ENCODE results near the gene QRICH1. TPM values are rescaled to one million over a fixed set of nuclear protein-coding genes. Genes with fewer than 3 reads are reported as not detected.
A peak's percentile ranks its signal among the peaks of the same experiment; 100 is the strongest.

The QRICH1 gene
- total RNA-seq, 2 donors from 2014 or later = 196 to 206 TPM

GRCh38 chr3:48989796-48990635 lies 103.9 kb downstream of the QRICH1 start, which contains the start of gene P4HTM:
Gene P4HTM (plus strand): TSS chr3:48990241. CDS start chr3:48990257, 16 bp downstream.
- Mint-ChIP-seq H3K4me1 (peaks cover 36% of the 10 kb centered on the region), H3K27me3 (no peaks in the 10 kb centered on the region)
- DNase-seq = peak; percentile 43 to 67 (median 56)

GRCh38 chr3:48989126-48989795 lies 104.6 kb downstream of the QRICH1 start:
- peak overlapping the region; percentile 96 for H3K27ac Mint-ChIP-seq
- H3K36me3 Mint-ChIP-seq (ENCODE audit: low read depth) = peaks cover 2% of the 10 kb centered on the region
- H3K4me3 Mint-ChIP-seq = peak overlapping the region; percentile 91
- no peaks in the 10 kb centered on the region for H3K9me3 ChIP-seq (ENCODE audit: control insufficient read depth, low read length, poor library complexity, severe bottlenecking)
- H3K4me1 Mint-ChIP-seq = peaks cover 35% of the 10 kb centered on the region
- DNase-seq = no peak
- ATAC-seq = no peak
- H3K27me3 Mint-ChIP-seq = no peaks in the 10 kb centered on the region

More at GRCh38 chr3:48989796-48990635, 103.9 kb downstream of the QRICH1 start, which contains the start of gene P4HTM:
- peak within 1 kb of the TSS; percentile 97 for H3K4me3 Mint-ChIP-seq
- H3K9me3 ChIP-seq (ENCODE audit: control insufficient read depth, low read length, poor library complexity, severe bottlenecking) = no peaks in the 10 kb centered on the region
- H3K27ac Mint-ChIP-seq = peak within 1 kb of the TSS; percentile 96
- peaks cover 2% of the 10 kb centered on the region for H3K36me3 Mint-ChIP-seq (ENCODE audit: low read depth)
- peak; percentile 63 for ATAC-seq

GRCh38 chr3:48985831-48986376 lies 108.0 kb downstream of the QRICH1 start:
- peaks cover 2% of the 10 kb centered on the region for H3K36me3 Mint-ChIP-seq (ENCODE audit: low read depth)
- DNase-seq (no peak), ATAC-seq (no peak)
- no peak overlapping the region for H3K4me3 Mint-ChIP-seq
- H3K27me3 Mint-ChIP-seq = no peaks in the 10 kb centered on the region
- H3K9me3 ChIP-seq (ENCODE audit: control insufficient read depth, low read length, poor library complexity, severe bottlenecking) = no peaks in the 10 kb centered on the region
- H3K4me1 Mint-ChIP-seq = peaks cover 19% of the 10 kb centered on the region
- H3K27ac Mint-ChIP-seq = peak overlapping the region; percentile 82

- Mint-ChIP-seq H3K27ac (no peak overlapping the region), H3K27me3 (no peaks in the 10 kb centered on the region), H3K36me3 (ENCODE audit: low read depth) (peaks cover 2% of the 10 kb centered on the region), H3K4me3 (no peak overlapping the region), H3K4me1 (peaks cover 16% of the 10 kb centered on the region)
- ATAC-seq (no peak), DNase-seq (no peak)
- H3K9me3 ChIP-seq (ENCODE audit: control insufficient read depth, low read length, poor library complexity, severe bottlenecking) = no peaks in the 10 kb centered on the region
These were observed 109.2 kb downstream of the QRICH1 start for GRCh38 chr3:48984663-48985062.

- Mint-ChIP-seq H3K27ac (no peak overlapping the region), H3K27me3 (no peaks in the 10 kb centered on the region), H3K4me3 (no peak overlapping the region), H3K36me3 (ENCODE audit: low read depth) (peaks cover 7% of the 10 kb centered on the region), H3K4me1 (peaks cover 7% of the 10 kb centered on the region)
- H3K9me3 ChIP-seq (ENCODE audit: control insufficient read depth, low read length, poor library complexity, severe bottlenecking) = no peaks in the 10 kb centered on the region
- ATAC-seq = no peak
- no peak for DNase-seq
These were observed 110.8 kb downstream of the QRICH1 start for GRCh38 chr3:48983096-48983495.

GRCh38 chr3:48982686-48983085 lies 111.2 kb downstream of the QRICH1 start:
- H3K9me3 ChIP-seq (ENCODE audit: control insufficient read depth, low read length, poor library complexity, severe bottlenecking) = no peaks in the 10 kb centered on the region
- Mint-ChIP-seq H3K27me3 (no peaks in the 10 kb centered on the region), H3K4me1 (peaks cover 4% of the 10 kb centered on the region), H3K27ac (no peak overlapping the region), H3K36me3 (ENCODE audit: low read depth) (peaks cover 8% of the 10 kb centered on the region), H3K4me3 (no peak overlapping the region)
- no peak for ATAC-seq
- no peak for DNase-seq

GRCh38 chr3:48982016-48982415 lies 111.9 kb downstream of the QRICH1 start:
- Mint-ChIP-seq H3K4me3 (no peak overlapping the region), H3K27ac (no peak overlapping the region), H3K27me3 (no peaks in the 10 kb centered on the region), H3K36me3 (ENCODE audit: low read depth) (peaks cover 8% of the 10 kb centered on the region), H3K4me1 (peaks cover 2% of the 10 kb centered on the region)
- ATAC-seq (no peak), DNase-seq (no peak)
- no peaks in the 10 kb centered on the region for H3K9me3 ChIP-seq (ENCODE audit: control insufficient read depth, low read length, poor library complexity, severe bottlenecking)

GRCh38 chr3:48980295-48980694 lies 113.6 kb downstream of the QRICH1 start:
- no peaks in the 10 kb centered on the region for H3K4me1 Mint-ChIP-seq
- H3K4me3 Mint-ChIP-seq = no peak overlapping the region
- ATAC-seq (no peak), DNase-seq (no peak)
- H3K27ac Mint-ChIP-seq = peak overlapping the region; percentile 32
- H3K36me3 Mint-ChIP-seq (ENCODE audit: low read depth) = peaks cover 6% of the 10 kb centered on the region
- H3K9me3 ChIP-seq (ENCODE audit: control insufficient read depth, low read length, poor library complexity, severe bottlenecking) = no peaks in the 10 kb centered on the region
- H3K27me3 Mint-ChIP-seq = no peaks in the 10 kb centered on the region

Other genes starting within 250 kb of the QRICH1 start
- gene PRKAR2A, start 246.2 kb downstream of the QRICH1 start, total RNA-seq = 10 to 100 TPM; 30.8 to 40.4 TPM
- 10 to 100 TPM in 1 of 2 donors, 1 to 10 TPM in 1; 6.9 to 14.5 TPM for gene SLC25A20, start 195.2 kb downstream of the QRICH1 start, total RNA-seq
- 100 to 1,000 TPM; 166 to 201 TPM for gene ARIH2, start 175.2 kb downstream of the QRICH1 start, total RNA-seq
- gene P4HTM, start 103.8 kb downstream of the QRICH1 start, total RNA-seq = 10 to 100 TPM; 37.8 to 43.2 TPM
- gene WDR6, start 86.7 kb downstream of the QRICH1 start, total RNA-seq = 100 to 1,000 TPM; 181 to 202 TPM
- gene DALRD3, start 75.5 kb downstream of the QRICH1 start, total RNA-seq = 10 to 100 TPM; 21.2 to 27.4 TPM
- 10 to 100 TPM; 61.3 to 62.9 TPM for gene NDUFAF3, start 72.0 kb downstream of the QRICH1 start, total RNA-seq
- gene IMPDH2, start 64.7 kb downstream of the QRICH1 start, total RNA-seq = 100 to 1,000 TPM in 1 of 2 donors, 10 to 100 TPM in 1; 96.8 to 108 TPM
- 100 to 1,000 TPM; 214 to 269 TPM for gene QARS1, start 10.7 kb upstream of the QRICH1 start, total RNA-seq
- gene USP19, start 26.8 kb upstream of the QRICH1 start, total RNA-seq = 10 to 100 TPM; 51.4 to 56.6 TPM
- gene LAMB2, start 39.0 kb upstream of the QRICH1 start, total RNA-seq = 1 to 10 TPM in 1 of 2 donors, under 1 TPM in 1; 0.65 to 3.3 TPM
- gene CCDC71, start 72.3 kb upstream of the QRICH1 start, total RNA-seq = 10 to 100 TPM; 13.7 to 13.9 TPM
- 1 to 10 TPM; 1.7 to 8.7 TPM for gene KLHDC8B, start 77.5 kb upstream of the QRICH1 start, total RNA-seq
- gene C3orf62, start 183.2 kb upstream of the QRICH1 start, total RNA-seq = 10 to 100 TPM in 1 of 2 donors, 1 to 10 TPM in 1; 7.3 to 11.1 TPM
- gene USP4, start 246.0 kb upstream of the QRICH1 start, total RNA-seq = 100 to 1,000 TPM; 101 to 110 TPM

Measured in T-helper 17 cell (primary cell).